Endothelial cell of umbilical vein (primary cell): ENCODE data around the gene FOXP1. TPM values are rescaled to one million over a fixed set of nuclear protein-coding genes. Genes with fewer than 3 reads are reported as not detected.

Experiments used
- BruUV-seq: library from RNA; stranded (reverse); fragments of 400-500 nt; replicated peaks from 2 replicates; lab custom pipeline; 2021; lab: Mats Ljungman, UMichigan
- CTCF ChIA-PET: fragments of 300-600, 350-600 bp; sonication (Branson Sonifier 250); formaldehyde crosslinking; loops from one replicate; lab custom pipeline; 2021; ENCODE audit warnings: antibody characterized with exemption, inconsistent platforms; lab: Charles Lee
- POLR2A ChIA-PET: fragments of 300-600, 350-600 bp; sonication (Branson Sonifier 250); formaldehyde crosslinking; loops from one replicate; lab custom pipeline; 2021; ENCODE audit warnings: antibody characterized with exemption, inconsistent platforms; lab: Charles Lee
- DNase-seq: peaks from one replicate; pipeline ENCODE4 v3.0.0-alpha.2; 2011; ENCODE audit warnings: low read depth, low spot score
- FAIRE-seq: peaks from 2 replicates; lab custom pipeline; 2011; peaks lifted over from hg19 to GRCh38; lab: Jason Lieb, UNC
- H2AFZ ChIP-seq: 2 replicates; pipeline ENCODE4 v1.6.0; 2012; ENCODE audit warnings: low read depth, low read length, control low read depth, inconsistent platforms
- H3K27ac ChIP-seq: 2 replicates; pipeline ENCODE4 v1.5.1; 2011; ENCODE audit warnings: low read depth, mild to moderate bottlenecking, control low read depth, low read length, moderate library complexity; ENCODE audit not compliant: insufficient read depth
- H3K27me3 ChIP-seq, 2 experiments: 2 replicates each; pipeline versions ENCODE4 v1.6.0 to v1.6.1; 2011; ENCODE audit warnings: low read length in 2 of 2, mixed read lengths in 1 of 2; ENCODE audit not compliant: control insufficient read depth in 2 of 2, insufficient read depth in 2 of 2
- H3K36me3 ChIP-seq, 2 experiments: 2 replicates in 1 of 2; 3 replicates in 1 of 2; pipeline ENCODE4 v1.5.1; 2011; ENCODE audit warnings: low read length in 2 of 2, mild to moderate bottlenecking in 1 of 2, moderate library complexity in 1 of 2; ENCODE audit not compliant: control insufficient read depth in 2 of 2, insufficient read depth in 2 of 2; ENCODE audit errors: extremely low read depth in 1 of 2
- H3K4me1 ChIP-seq: 3 replicates; pipeline ENCODE4 v1.5.1; 2011; ENCODE audit warnings: mild to moderate bottlenecking, low read length; ENCODE audit not compliant: control insufficient read depth, insufficient read depth; ENCODE audit errors: extremely low read depth
- H3K4me2 ChIP-seq: 2 replicates; pipeline ENCODE4 v1.6.1; 2011; ENCODE audit warnings: low read length, control low read depth, mixed read lengths; ENCODE audit not compliant: insufficient read depth
- H3K4me3 ChIP-seq, 3 experiments: fragments of 200-600 bp in 1 of 3; sonication (generic), shearing (Covaris generic) in 1 of 3; replicated peaks in 1 of 3; 2 replicates each; pipeline ENCODE4 v1.5.1; 2011 to 2016; ENCODE audit warnings: control low read depth in 3 of 3, low read length in 3 of 3, mild to moderate bottlenecking in 2 of 3, inconsistent platforms in 1 of 3, low read depth in 1 of 3, moderate library complexity in 1 of 3; ENCODE audit not compliant: insufficient read depth in 1 of 3
- H3K79me2 ChIP-seq: 2 replicates; pipeline ENCODE4 v1.6.0; 2012; ENCODE audit warnings: low read length, inconsistent platforms; ENCODE audit not compliant: control insufficient read depth, insufficient read depth
- H3K9ac ChIP-seq: replicated peaks from 2 replicates; pipeline ENCODE3; 2011; ENCODE audit warnings: low read length, control low read depth; ENCODE audit not compliant: insufficient read depth; ENCODE audit errors: extremely low read depth
- H3K9me1 ChIP-seq: replicated peaks from 3 replicates; pipeline ENCODE4 v1.6.0; 2011; ENCODE audit warnings: mild to moderate bottlenecking, low read length; ENCODE audit not compliant: control insufficient read depth, insufficient read depth; ENCODE audit errors: extremely low read depth
- H3K9me3 ChIP-seq: replicated peaks from 2 replicates; pipeline ENCODE4 v1.5.1; 2012; ENCODE audit warnings: low read length, inconsistent platforms; ENCODE audit not compliant: control insufficient read depth, insufficient read depth
- H4K20me1 ChIP-seq: replicated peaks from 2 replicates; pipeline ENCODE3; 2011; ENCODE audit warnings: mild to moderate bottlenecking, low read length; ENCODE audit not compliant: control insufficient read depth, insufficient read depth; ENCODE audit errors: extremely low read depth
- CTCF ChIP-seq, 2 donors: IDR thresholded peaks; 1 replicate in 1 of 2; 2 replicates in 1 of 2; pipeline ENCODE4 v1.5.1; 2011; ENCODE audit warnings: low read length in 2 of 2, mild to moderate bottlenecking in 2 of 2, moderate library complexity in 2 of 2, control low read depth in 1 of 2, inconsistent platforms in 1 of 2, low read depth in 1 of 2; ENCODE audit not compliant: insufficient read depth in 1 of 2; ENCODE audit errors: extremely low read depth in 1 of 2
- EZH2 ChIP-seq: IDR thresholded peaks from 2 replicates; pipeline ENCODE4 v1.6.1; 2012; ENCODE audit warnings: borderline replicate concordance, low read depth, mild to moderate bottlenecking, moderate library complexity, low read length, inconsistent platforms; ENCODE audit not compliant: severe bottlenecking
- FOS ChIP-seq: IDR thresholded peaks from 2 replicates; pipeline ENCODE4 v1.6.1; 2011; ENCODE audit warnings: mild to moderate bottlenecking, low read length, moderate library complexity, borderline replicate concordance; ENCODE audit not compliant: insufficient read depth
- GATA2 ChIP-seq: IDR thresholded peaks from 2 replicates; pipeline ENCODE4 v1.7.0; 2011; ENCODE audit warnings: low read depth, mild to moderate bottlenecking, moderate library complexity, mixed read lengths, low read length; ENCODE audit not compliant: insufficient read length, insufficient read depth
- JUN ChIP-seq: IDR thresholded peaks from 2 replicates; pipeline ENCODE4 v1.6.1; 2011; ENCODE audit warnings: borderline replicate concordance, low read depth; ENCODE audit not compliant: insufficient read length, insufficient read depth
- MAX ChIP-seq: IDR thresholded peaks from 2 replicates; pipeline ENCODE4 v1.6.1; 2011; ENCODE audit not compliant: insufficient read depth, insufficient read length
- MYC ChIP-seq: IDR thresholded peaks from one replicate; pipeline ENCODE4 v1.6.1; 2011; ENCODE audit warnings: mild to moderate bottlenecking, low read depth, low read length
- POLR2AphosphoS5 ChIP-seq: IDR thresholded peaks from 2 replicates; pipeline ENCODE4 v1.6.1; 2012; ENCODE audit warnings: low read depth, mild to moderate bottlenecking, control low read depth, low read length, moderate library complexity; ENCODE audit not compliant: insufficient read depth
- dilution Hi-C: fragments of 300-500 bp; cut with MboI; formaldehyde crosslinking; loops from one replicate; pipeline ENCODE4 v1.15.0; 2019; ENCODE audit warnings: low sequenced_read_pairs; ENCODE audit not compliant: extremely low pct_ligation_motif_present
- intact Hi-C: fragments of 100-400 bp; cut with micrococcal nuclease; formaldehyde crosslinking; loops from one replicate; pipeline ENCODE4 v1.10.0; 2022
- polyA plus RNA-seq, 4 experiments: library from polyadenylated mRNA; depleted of rRNA in 3 of 4; stranded (reverse) in 3 of 4; unstranded in 1 of 4; fragments of >200 nt; gene quantifications; 2 replicates each; pipeline versions ENCODE4 v1.2.1 to v1.2.3, GENCODE V29; 2011 to 2012; ENCODE audit warnings: missing spikeins in 1 of 4
- total RNA-seq: library from RNA; stranded (reverse); gene quantifications from 2 replicates; pipeline ENCODE4 v1.2.3, GENCODE V29; 2021

The FOXP1 gene
- total and polyA plus RNA-seq, 2 donors (not counting 3 experiments of a cell fraction or from before 2014, with no cell fraction given) = 41.0 to 107 TPM

- no peak overlapping the region for H3K27ac ChIP-seq
- H2AFZ ChIP-seq = no peak overlapping the region
- no peaks in the 10 kb centered on the region for H3K27me3 ChIP-seq
- TF ChIP-seq CTCF (IDR thresholded peaks at IDR 0.05; ENCODE audit: extremely low read depth in 1 of 2, insufficient read depth in 1 of 2, low read depth in 1 of 2, low read length in 2 of 2) = no peak
- no peak for TF ChIP-seq JUN
- TF ChIP-seq MYC = no peak
- no peak for TF ChIP-seq POLR2AphosphoS5
- TF ChIP-seq MAX = no peak
- TF ChIP-seq FOS = no peak
- TF ChIP-seq EZH2 = no peak
- TF ChIP-seq GATA2 = no peak
- FAIRE-seq (no peak), DNase-seq (no peak)
- no peaks in the 10 kb centered on the region for H4K20me1 ChIP-seq
- no TSS peak for BruUV-seq
- H3K9ac ChIP-seq = no peak overlapping the region
- no peaks in the 10 kb centered on the region for H3K4me1 ChIP-seq
- no peaks in the 10 kb centered on the region for H3K9me3 ChIP-seq
- H3K79me2 ChIP-seq = no peaks in the 10 kb centered on the region
- no peaks in the 10 kb centered on the region for H3K9me1 ChIP-seq
- no peaks in the 10 kb centered on the region for H3K36me3 ChIP-seq
- dilution Hi-C loops = no loop called here
- no peak overlapping the region for H3K4me3 ChIP-seq
- CTCF ChIA-PET = no interaction called here
- POLR2A ChIA-PET = no interaction called here
- no peak overlapping the region for H3K4me2 ChIP-seq
- intact Hi-C loops = no loop called here
Observed at GRCh38 chr3:71276531-71276930, 307.0 kb downstream of the FOXP1 start.
